GM18498 (cell line): ENCODE data around the gene ENAH.
"Not testable (repeated sequence)": the region's sequence is repeated elsewhere in the genome, so short reads cannot be mapped to it uniquely, and the experiment has no call there.

Experiments
- ATAC-seq: cut with Tn5 transposase; IDR thresholded peaks from one replicate; pipeline ENCODE4 v1.9.1; 2021; ENCODE audit warnings: mild to moderate bottlenecking, moderate library complexity; ENCODE audit not compliant: unreplicated experiment

Gene ENAH

GRCh38 chr1:225650179-225650578 lies 2.7 kb downstream of the ENAH start:
- ATAC-seq = no peak

GRCh38 chr1:225645194-225645895 lies 7.6 kb downstream of the ENAH start:
- no peak for ATAC-seq

DNA sequence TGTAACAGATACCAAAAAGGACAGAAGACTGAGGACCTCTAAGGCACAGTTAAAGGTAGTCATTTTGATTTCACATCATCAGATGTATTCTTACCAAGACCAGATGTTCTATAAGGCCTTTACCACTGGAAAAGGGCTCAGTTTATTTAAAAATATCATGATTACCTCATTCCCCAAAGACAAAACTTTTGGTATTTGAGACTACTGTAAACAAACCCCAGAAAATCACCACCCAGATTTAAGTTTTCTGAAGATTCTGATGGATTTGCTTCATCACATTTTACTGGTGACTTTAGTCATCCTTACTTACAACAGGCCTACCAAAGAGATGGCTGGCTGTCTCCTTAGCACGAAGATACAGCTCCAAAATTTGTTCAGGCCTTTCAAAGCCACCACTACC lies 8.3 kb downstream of the ENAH start:
- no peak for ATAC-seq

- no peak for ATAC-seq
Observed at GRCh38 chr1:225642177-225642576, 10.7 kb downstream of the ENAH start.

DNA sequence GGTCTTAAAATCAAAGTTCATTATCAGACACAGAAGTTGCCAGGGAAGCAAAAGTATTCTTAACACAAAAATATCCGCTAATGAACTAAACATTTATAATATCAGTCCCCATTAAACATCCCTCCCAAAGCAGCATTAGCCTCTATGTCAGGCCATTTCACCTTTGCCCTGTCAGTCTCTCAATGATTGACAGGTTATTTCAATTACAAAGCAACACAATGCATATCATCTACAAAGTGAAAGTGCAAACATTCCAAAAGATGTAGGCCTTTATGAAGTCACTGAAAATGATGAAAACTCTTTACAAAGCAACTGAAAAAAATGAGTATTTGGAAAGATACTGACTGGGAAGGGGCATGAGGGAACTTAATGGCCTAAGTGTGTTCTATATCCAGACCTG lies 14.1 kb downstream of the ENAH start:
- no peak for ATAC-seq

- ATAC-seq = no peak
Observed at GRCh38 chr1:225637651-225638199, 15.2 kb downstream of the ENAH start.

DNA sequence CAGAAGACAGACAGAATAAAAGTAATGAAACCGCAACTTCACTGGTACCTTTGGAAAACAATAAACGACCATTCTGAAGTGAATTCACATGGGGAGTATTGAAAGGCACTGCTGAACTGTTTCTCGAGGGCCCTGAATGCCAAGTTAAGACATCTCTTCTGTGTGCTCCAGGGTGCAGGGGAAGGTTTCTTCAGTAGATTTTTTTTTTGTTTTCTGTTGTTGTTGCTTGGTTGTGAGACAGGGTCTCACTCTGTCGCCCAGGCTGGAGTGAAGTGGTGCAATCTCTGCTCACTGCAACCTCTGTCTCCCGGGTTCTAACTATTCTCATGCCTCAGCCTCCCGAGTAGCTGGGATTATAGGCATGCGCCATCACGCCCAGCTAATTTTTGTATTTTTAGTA lies 15.9 kb downstream of the ENAH start:
- ATAC-seq = not testable (repeated sequence)

GRCh38 chr1:225635649-225636048 lies 17.3 kb downstream of the ENAH start:
- no peak for ATAC-seq

DNA sequence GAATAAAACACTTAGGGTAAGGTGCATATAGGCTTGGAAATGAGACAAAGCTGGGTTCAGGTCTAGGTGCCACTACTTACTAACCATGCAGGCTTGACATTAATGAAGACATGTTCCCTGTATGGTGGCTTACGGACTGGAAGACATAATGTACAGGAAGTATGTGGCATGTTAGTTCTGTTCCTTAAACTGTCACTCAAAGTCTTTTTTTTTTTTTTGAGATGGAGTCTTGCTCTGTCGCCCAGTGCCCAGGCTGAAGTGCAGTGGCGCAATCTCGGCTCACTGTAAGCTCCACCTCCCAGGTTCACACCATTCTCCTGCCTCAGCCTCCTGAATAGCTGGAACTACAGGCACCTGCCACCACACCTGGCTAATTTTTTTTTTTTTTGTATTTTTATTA lies 20.1 kb downstream of the ENAH start:
- ATAC-seq = not testable (repeated sequence)

DNA sequence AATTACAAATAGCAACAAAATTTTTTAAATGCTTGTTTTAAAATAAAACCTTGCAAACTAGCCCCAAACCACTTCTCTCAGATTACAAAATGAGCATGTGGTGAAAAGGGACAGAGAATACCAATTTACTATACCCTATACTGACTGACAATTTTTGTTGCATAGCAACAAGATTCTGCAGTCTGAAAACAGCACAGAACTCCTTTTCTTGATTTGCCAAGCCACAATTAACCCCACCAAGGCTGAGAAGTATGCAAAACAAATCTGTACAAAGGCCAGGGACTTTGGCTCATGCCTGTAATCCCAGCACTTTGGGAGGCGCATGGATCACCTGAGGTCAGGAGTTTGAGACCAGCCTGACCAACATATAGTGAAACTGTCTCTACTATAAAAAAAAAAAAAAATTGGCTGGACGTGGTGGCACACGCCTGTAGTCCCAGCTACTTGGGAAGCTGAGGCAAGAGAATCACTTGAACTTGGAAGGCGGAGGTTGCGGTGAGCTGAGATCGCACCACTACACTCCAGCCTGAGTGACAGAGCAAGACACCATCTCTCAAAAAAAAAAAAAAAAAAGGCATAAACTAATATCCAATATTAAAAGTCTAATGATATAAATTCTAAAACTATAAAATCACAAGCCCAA lies 21.8 kb downstream of the ENAH start:
- no peak for ATAC-seq

GRCh38 chr1:225629483-225629882 lies 23.4 kb downstream of the ENAH start:
- no peak for ATAC-seq

GRCh38 chr1:225628794-225629193 lies 24.1 kb downstream of the ENAH start:
- not testable (repeated sequence) for ATAC-seq

DNA sequence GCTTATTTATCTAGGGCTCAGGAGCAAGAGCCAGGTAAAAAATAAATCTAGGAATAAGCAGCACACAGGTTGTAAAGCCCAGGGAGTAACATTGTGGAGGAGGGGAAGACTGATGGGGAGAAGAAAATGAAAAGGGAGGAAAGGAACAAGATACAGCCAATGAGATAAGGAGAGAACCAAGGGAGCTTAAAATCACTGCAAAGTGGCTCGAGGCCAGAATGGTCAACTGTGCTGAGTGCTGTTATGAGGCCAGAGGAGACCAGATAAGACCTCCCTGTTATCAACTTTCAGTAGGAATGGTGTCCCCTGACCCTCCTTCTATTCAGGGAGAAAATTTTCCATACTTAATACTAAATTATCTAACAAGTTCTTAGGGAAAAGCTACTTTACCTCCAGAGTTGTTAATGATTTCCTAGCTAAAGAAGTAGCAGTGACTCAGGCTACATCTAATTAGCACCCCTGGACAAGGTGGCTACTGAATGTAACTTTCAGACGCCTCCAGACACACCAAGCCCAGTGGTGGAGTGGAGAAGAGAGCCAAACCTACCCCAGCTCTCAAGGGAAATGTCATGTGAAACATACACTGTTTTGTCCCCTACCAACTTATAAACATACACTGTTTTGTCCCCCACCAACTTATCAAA lies 25.5 kb downstream of the ENAH start:
- ATAC-seq = no peak

GRCh38 chr1:225626698-225627097 lies 26.2 kb downstream of the ENAH start:
- no peak for ATAC-seq

GRCh38 chr1:225617956-225618355 lies 35.0 kb downstream of the ENAH start:
- ATAC-seq = no peak

DNA sequence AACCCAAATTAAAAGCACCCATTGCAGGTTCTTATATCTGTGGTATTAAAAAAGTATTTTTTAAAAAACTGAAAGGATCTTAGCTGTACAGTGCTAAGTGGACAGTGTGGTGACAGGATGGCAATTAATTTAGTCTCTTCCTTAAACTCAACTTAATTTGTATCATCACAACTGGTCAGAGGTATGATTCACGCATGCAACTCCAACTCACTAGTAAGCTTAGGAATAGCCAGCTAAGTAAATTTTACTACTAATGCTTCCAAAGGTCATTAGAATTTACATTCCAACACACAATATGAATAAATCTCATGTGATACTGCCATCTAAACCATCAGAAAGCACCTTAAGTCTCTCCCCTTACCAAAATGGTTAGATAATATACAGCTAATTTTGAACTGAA lies 35.4 kb downstream of the ENAH start:
- ATAC-seq = no peak

DNA sequence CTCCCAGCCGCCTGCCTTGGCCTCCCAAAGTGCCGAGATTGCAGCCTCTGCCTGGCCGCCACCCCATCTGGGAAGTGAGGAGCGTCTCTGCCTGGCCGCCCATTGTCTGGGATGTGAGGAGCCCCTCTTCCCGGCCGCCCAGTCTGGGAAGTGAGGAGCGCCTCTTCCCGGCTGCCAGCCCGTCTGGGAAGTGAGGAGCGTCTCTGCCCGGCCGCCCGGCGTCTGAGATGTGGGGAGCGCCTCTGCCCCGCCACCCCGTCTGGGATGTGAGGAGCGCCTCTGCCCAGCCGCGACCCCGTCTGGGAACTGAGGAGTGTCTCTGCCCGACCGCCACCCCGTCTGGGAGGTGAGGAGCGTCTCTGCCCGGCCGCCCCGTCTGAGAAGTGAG lies 37.5 kb downstream of the ENAH start:
- not testable (repeated sequence) for ATAC-seq

DNA sequence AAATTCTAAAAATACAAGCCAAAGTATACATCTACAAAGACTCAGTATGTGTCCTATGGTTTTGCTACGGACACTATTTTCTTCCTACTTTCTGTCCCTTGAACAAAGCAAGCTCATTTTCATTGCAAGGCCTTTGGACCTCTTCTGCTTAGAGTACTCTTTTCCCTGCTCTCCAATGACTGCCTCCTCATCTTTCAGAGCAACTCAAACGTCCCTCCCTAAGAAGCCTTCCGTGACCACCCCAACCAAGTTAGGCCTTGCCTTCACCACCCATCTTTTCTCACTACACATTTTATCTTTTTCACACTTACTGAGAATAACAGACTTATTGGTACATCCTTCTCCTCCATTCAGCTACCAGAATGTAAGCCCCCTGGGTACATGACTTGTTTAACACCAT lies 39.9 kb downstream of the ENAH start:
- ATAC-seq = no peak

- no peak for ATAC-seq
Observed at GRCh38 chr1:225612287-225612686, 40.6 kb downstream of the ENAH start.

GRCh38 chr1:225611537-225612223 lies 41.2 kb downstream of the ENAH start:
- no peak for ATAC-seq

DNA sequence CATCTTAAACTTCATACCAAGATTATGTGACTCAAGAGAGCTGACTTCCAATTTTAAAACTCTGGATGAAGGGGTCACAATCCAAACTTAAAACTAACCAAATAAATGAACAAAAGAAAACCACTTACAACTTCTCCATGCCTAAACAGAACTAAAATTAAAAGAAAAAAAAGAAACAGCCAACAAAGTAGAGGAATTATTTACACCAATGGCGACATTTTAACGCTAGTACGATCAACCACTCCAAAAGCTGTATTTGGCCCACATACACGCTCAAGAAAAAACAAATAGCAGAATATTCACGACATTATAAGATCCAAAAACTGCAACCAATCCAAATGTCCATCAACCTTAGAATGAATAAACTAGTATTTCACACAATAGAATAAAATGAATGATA lies 42.4 kb downstream of the ENAH start:
- ATAC-seq = no peak
